Memory B cell (primary cell): ENCODE measurements around the gene SAMD13.

ENCODE experiments used
- ATAC-seq: fragments of 150-1000 bp; cut with Tn5 transposase; 2 replicates; pipeline ENCODE4 v1.10.0; 2021; ENCODE audit warnings: low read depth, mild to moderate bottlenecking, moderate library complexity
- DNase-seq, 2 donors: peaks; one replicate each; pipeline ENCODE4 v3.0.0; 2022; ENCODE audit warnings: low spot score in 2 of 2
- H3K27ac Mint-ChIP-seq: one replicate; pipeline ENCODE4 v1.8.0; 2022; ENCODE audit warnings: mild to moderate bottlenecking, moderate library complexity, mixed read lengths
- H3K27me3 Mint-ChIP-seq: one replicate; pipeline ENCODE4 v1.8.0; 2022; ENCODE audit warnings: mixed read lengths
- H3K36me3 Mint-ChIP-seq: one replicate; pipeline ENCODE4 v1.8.0; 2022; ENCODE audit warnings: mild to moderate bottlenecking, mixed read lengths
- H3K4me1 Mint-ChIP-seq: one replicate; pipeline ENCODE4 v1.8.0; 2022; ENCODE audit warnings: mixed read lengths
- H3K4me3 Mint-ChIP-seq: one replicate; pipeline ENCODE4 v1.8.0; 2022; ENCODE audit warnings: mild to moderate bottlenecking, moderate library complexity, mixed read lengths
- H3K9me3 Mint-ChIP-seq: one replicate; pipeline ENCODE4 v1.8.0; 2022; ENCODE audit warnings: mixed read lengths

SAMD13 gene

GRCh38 chr1:84294751-84295150 is 6.8 kb upstream of the SAMD13 start:
- peaks cover 7% of the 10 kb centered on the region for H3K4me1 Mint-ChIP-seq
- no peak overlapping the region for H3K4me3 Mint-ChIP-seq
- peaks cover 3% of the 10 kb centered on the region for H3K9me3 Mint-ChIP-seq
- no peak overlapping the region for H3K27ac Mint-ChIP-seq
- H3K27me3 Mint-ChIP-seq = peaks cover 5% of the 10 kb centered on the region
- ATAC-seq = no peak
- DNase-seq = no peak
- peaks cover 6% of the 10 kb centered on the region for H3K36me3 Mint-ChIP-seq

GRCh38 chr1:84297546-84298244 is 3.8 kb upstream of the SAMD13 start:
- peak overlapping the region; percentile 94 for H3K4me3 Mint-ChIP-seq
- peaks cover 5% of the 10 kb centered on the region for H3K27me3 Mint-ChIP-seq
- peaks cover 3% of the 10 kb centered on the region for H3K9me3 Mint-ChIP-seq
- peaks cover 3% of the 10 kb centered on the region for H3K36me3 Mint-ChIP-seq
- ATAC-seq (no peak), DNase-seq (no peak)
- no peak overlapping the region for H3K27ac Mint-ChIP-seq
- peaks cover 16% of the 10 kb centered on the region for H3K4me1 Mint-ChIP-seq

- no peak overlapping the region for H3K27ac Mint-ChIP-seq
- H3K9me3 Mint-ChIP-seq = peaks cover 3% of the 10 kb centered on the region
- H3K36me3 Mint-ChIP-seq = peaks cover 3% of the 10 kb centered on the region
- ATAC-seq (peak; percentile 85), DNase-seq (peak; percentile 42 to 47)
- H3K27me3 Mint-ChIP-seq = peaks cover 5% of the 10 kb centered on the region
- peak overlapping the region; percentile 94 for H3K4me3 Mint-ChIP-seq
- H3K4me1 Mint-ChIP-seq = peaks cover 20% of the 10 kb centered on the region
Measured at GRCh38 chr1:84298328-84298683, 3.2 kb upstream of the SAMD13 start.

GRCh38 chr1:84298684-84299535 is 2.6 kb upstream of the SAMD13 start:
- ATAC-seq (peak; percentile 55), DNase-seq (peak; percentile 7 to 39)
- Mint-ChIP-seq H3K27me3 (peaks cover 5% of the 10 kb centered on the region), H3K36me3 (peaks cover 3% of the 10 kb centered on the region), H3K9me3 (peaks cover 3% of the 10 kb centered on the region), H3K27ac (peak overlapping the region; percentile 17), H3K4me1 (peaks cover 22% of the 10 kb centered on the region), H3K4me3 (peak overlapping the region; percentile 94)

GRCh38 chr1:84299536-84300170 is 1.9 kb upstream of the SAMD13 start:
- peak overlapping the region; percentile 17 for H3K27ac Mint-ChIP-seq
- peak overlapping the region; percentile 94 for H3K4me3 Mint-ChIP-seq
- DNase-seq (no peak), ATAC-seq (no peak)
- H3K36me3 Mint-ChIP-seq = no peaks in the 10 kb centered on the region
- peaks cover 3% of the 10 kb centered on the region for H3K27me3 Mint-ChIP-seq
- no peaks in the 10 kb centered on the region for H3K9me3 Mint-ChIP-seq
- H3K4me1 Mint-ChIP-seq = peaks cover 22% of the 10 kb centered on the region

GRCh38 chr1:84300501-84300900 is 1.0 kb upstream of the SAMD13 start:
- DNase-seq (no peak), ATAC-seq (no peak)
- Mint-ChIP-seq H3K4me3 (no peak overlapping the region), H3K36me3 (no peaks in the 10 kb centered on the region), H3K27ac (no peak overlapping the region), H3K9me3 (no peaks in the 10 kb centered on the region), H3K4me1 (peaks cover 22% of the 10 kb centered on the region), H3K27me3 (peaks cover 3% of the 10 kb centered on the region)

GRCh38 chr1:84301785-84302385 is 377 bp downstream of the SAMD13 start:
- no peak for DNase-seq
- H3K9me3 Mint-ChIP-seq = no peaks in the 10 kb centered on the region
- peak overlapping the region; percentile 67 for H3K4me3 Mint-ChIP-seq
- no peak overlapping the region for H3K27ac Mint-ChIP-seq
- H3K27me3 Mint-ChIP-seq = peaks cover 3% of the 10 kb centered on the region
- peaks cover under 1% of the 10 kb centered on the region for H3K36me3 Mint-ChIP-seq
- peaks cover 22% of the 10 kb centered on the region for H3K4me1 Mint-ChIP-seq
- ATAC-seq = no peak

- Mint-ChIP-seq H3K27me3 (peaks cover 3% of the 10 kb centered on the region), H3K27ac (peak overlapping the region; percentile 3), H3K9me3 (peaks cover 7% of the 10 kb centered on the region), H3K4me1 (peaks cover 19% of the 10 kb centered on the region), H3K36me3 (peaks cover 11% of the 10 kb centered on the region), H3K4me3 (peak overlapping the region; percentile 67)
- ATAC-seq = no peak
- no peak for DNase-seq
Measured at GRCh38 chr1:84303314-84303830, 1.9 kb downstream of the SAMD13 start.

GRCh38 chr1:84307398-84307797 is 5.9 kb downstream of the SAMD13 start:
- H3K4me1 Mint-ChIP-seq = peaks cover 8% of the 10 kb centered on the region
- H3K9me3 Mint-ChIP-seq = peaks cover 7% of the 10 kb centered on the region
- no peaks in the 10 kb centered on the region for H3K27me3 Mint-ChIP-seq
- H3K4me3 Mint-ChIP-seq = no peak overlapping the region
- ATAC-seq (no peak), DNase-seq (no peak)
- H3K36me3 Mint-ChIP-seq = peaks cover 11% of the 10 kb centered on the region
- H3K27ac Mint-ChIP-seq = no peak overlapping the region

- H3K27ac Mint-ChIP-seq = no peak overlapping the region
- no peaks in the 10 kb centered on the region for H3K27me3 Mint-ChIP-seq
- no peak overlapping the region for H3K4me3 Mint-ChIP-seq
- H3K4me1 Mint-ChIP-seq = no peaks in the 10 kb centered on the region
- ATAC-seq = no peak
- H3K9me3 Mint-ChIP-seq = peaks cover 10% of the 10 kb centered on the region
- DNase-seq = no peak
- peaks cover 12% of the 10 kb centered on the region for H3K36me3 Mint-ChIP-seq
Measured at GRCh38 chr1:84311296-84311695, 9.8 kb downstream of the SAMD13 start.

GRCh38 chr1:84319662-84320061 is 18.2 kb downstream of the SAMD13 start:
- Mint-ChIP-seq H3K27me3 (peaks cover 2% of the 10 kb centered on the region), H3K4me3 (no peak overlapping the region)

GRCh38 chr1:84327830-84328229 is 26.3 kb downstream of the SAMD13 start:
- no peak for DNase-seq
- H3K4me3 Mint-ChIP-seq = no peak overlapping the region
- peaks cover 4% of the 10 kb centered on the region for H3K4me1 Mint-ChIP-seq
- H3K9me3 Mint-ChIP-seq = no peaks in the 10 kb centered on the region
- no peak for ATAC-seq
- no peak overlapping the region for H3K27ac Mint-ChIP-seq
- H3K36me3 Mint-ChIP-seq = peaks cover 4% of the 10 kb centered on the region
- H3K27me3 Mint-ChIP-seq = no peaks in the 10 kb centered on the region

More at GRCh38 chr1:84319662-84320061, 18.2 kb downstream of the SAMD13 start:
- no peak for DNase-seq
- Mint-ChIP-seq H3K36me3 (peaks cover 1% of the 10 kb centered on the region), H3K4me1 (no peaks in the 10 kb centered on the region), H3K27ac (no peak overlapping the region), H3K9me3 (peaks cover 4% of the 10 kb centered on the region)
- no peak for ATAC-seq

- Mint-ChIP-seq H3K27me3 (no peaks in the 10 kb centered on the region), H3K9me3 (peaks cover 2% of the 10 kb centered on the region)
Measured at GRCh38 chr1:84330125-84330984, 28.8 kb downstream of the SAMD13 start.

More at GRCh38 chr1:84330125-84330984, 28.8 kb downstream of the SAMD13 start:
- H3K27ac Mint-ChIP-seq = no peak overlapping the region
- H3K36me3 Mint-ChIP-seq = no peaks in the 10 kb centered on the region
- H3K4me1 Mint-ChIP-seq = peaks cover 4% of the 10 kb centered on the region
- ATAC-seq (no peak), DNase-seq (no peak)
- no peak overlapping the region for H3K4me3 Mint-ChIP-seq
